Effector memory CD4-positive, alpha-beta T cell (primary cell): ENCODE data around the gene DHX8.
"Not testable (repeated sequence)": the region's sequence is repeated elsewhere in the genome, so short reads cannot be mapped to it uniquely, and the experiment has no call there.

Experiments
- DNase-seq, 3 donors: peaks; one replicate each; pipeline ENCODE4 v3.0.0-alpha.2; 2020
- H3K27ac ChIP-seq: 2 replicates; pipeline ENCODE4 v1.7.0; 2013; ENCODE audit warnings: mild to moderate bottlenecking, low read length, moderate library complexity; ENCODE audit not compliant: insufficient read depth, poor library complexity, severe bottlenecking
- H3K27me3 ChIP-seq: replicated peaks from 2 replicates; pipeline ENCODE4 v1.7.0; 2013; ENCODE audit warnings: mild to moderate bottlenecking, low read length; ENCODE audit not compliant: insufficient read depth, control insufficient read depth, poor library complexity, severe bottlenecking
- H3K36me3 ChIP-seq: 2 replicates; pipeline ENCODE4 v1.7.0; 2013; ENCODE audit warnings: mild to moderate bottlenecking, low read length, moderate library complexity; ENCODE audit not compliant: control insufficient read depth, insufficient read depth
- H3K4me1 ChIP-seq: 2 replicates; pipeline ENCODE4 v1.7.0; 2013; ENCODE audit warnings: low read length, mild to moderate bottlenecking; ENCODE audit not compliant: control insufficient read depth, insufficient read depth, poor library complexity, severe bottlenecking
- H3K4me3 ChIP-seq: 2 replicates; pipeline ENCODE4 v1.7.0; 2013; ENCODE audit warnings: low read length, low read depth, mild to moderate bottlenecking; ENCODE audit not compliant: insufficient read depth, poor library complexity, severe bottlenecking
- H3K9me3 ChIP-seq: 2 replicates; pipeline ENCODE4 v1.7.0; 2013; ENCODE audit warnings: mild to moderate bottlenecking, low read length, moderate library complexity; ENCODE audit not compliant: control insufficient read depth

The DHX8 gene

GRCh38 chr17:43446773-43447172 lies 37.0 kb upstream of the DHX8 start:
- Histone ChIP-seq H3K36me3 (no peaks in the 10 kb centered on the region), H3K4me3 (no peak overlapping the region), H3K27me3 (no peaks in the 10 kb centered on the region), H3K9me3 (no peaks in the 10 kb centered on the region), H3K4me1 (no peaks in the 10 kb centered on the region), H3K27ac (no peak overlapping the region)
- no peak for DNase-seq

- Histone ChIP-seq H3K9me3 (no peaks in the 10 kb centered on the region), H3K27ac (no peak overlapping the region), H3K4me3 (no peak overlapping the region), H3K36me3 (no peaks in the 10 kb centered on the region), H3K27me3 (no peaks in the 10 kb centered on the region), H3K4me1 (no peaks in the 10 kb centered on the region)
- DNase-seq: no peak
Observed at GRCh38 chr17:43448720-43449469, 34.9 kb upstream of the DHX8 start.

DNA sequence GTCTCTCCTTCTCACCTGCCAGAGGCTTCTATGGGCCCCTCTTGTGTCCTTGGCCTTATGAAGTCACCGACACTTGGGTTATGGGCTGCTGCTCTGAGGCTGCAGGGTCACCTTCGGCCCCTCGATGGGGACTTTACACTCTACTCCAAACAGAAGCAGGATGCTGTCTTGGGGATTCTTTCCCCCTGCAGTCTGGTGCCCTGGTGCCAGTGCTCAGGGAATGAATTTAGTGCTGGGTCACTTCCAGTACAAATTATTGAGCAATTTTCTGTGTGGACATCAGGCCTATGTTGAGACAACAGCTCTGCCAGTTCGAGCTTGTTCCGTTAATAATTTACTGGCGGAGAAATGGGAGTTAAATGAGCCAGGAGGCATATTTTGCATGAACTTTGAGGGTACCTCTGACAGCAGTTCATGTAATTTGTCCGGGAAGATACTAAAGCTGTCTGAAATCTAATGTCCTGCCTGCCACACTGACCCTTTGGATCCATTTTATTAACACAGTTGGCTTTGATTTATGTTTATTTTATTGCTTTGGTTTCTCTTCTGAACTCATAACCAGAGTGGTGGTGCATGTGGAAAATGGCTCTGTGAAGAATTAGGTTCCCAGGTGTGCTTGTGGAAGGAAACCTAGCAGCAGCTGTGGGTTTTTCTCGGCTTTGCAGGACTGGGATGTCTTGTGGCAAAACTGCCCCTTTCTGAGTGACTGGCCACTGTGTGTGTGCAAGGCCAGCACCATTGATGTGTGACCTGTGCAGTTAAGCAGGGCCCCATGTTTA lies 34.1 kb upstream of the DHX8 start:
- H3K4me1 ChIP-seq: no peaks in the 10 kb centered on the region
- H3K27ac ChIP-seq: no peak overlapping the region
- no peak for DNase-seq
- H3K4me3 ChIP-seq: no peak overlapping the region
- H3K27me3 ChIP-seq: no peaks in the 10 kb centered on the region
- H3K9me3 ChIP-seq: no peaks in the 10 kb centered on the region
- no peaks in the 10 kb centered on the region for H3K36me3 ChIP-seq

GRCh38 chr17:43450791-43451190 lies 33.0 kb upstream of the DHX8 start:
- not testable (repeated sequence) for DNase-seq, H3K27ac ChIP-seq, H3K9me3 ChIP-seq, H3K27me3 ChIP-seq, H3K4me3 ChIP-seq, H3K36me3 ChIP-seq, H3K4me1 ChIP-seq

DNA sequence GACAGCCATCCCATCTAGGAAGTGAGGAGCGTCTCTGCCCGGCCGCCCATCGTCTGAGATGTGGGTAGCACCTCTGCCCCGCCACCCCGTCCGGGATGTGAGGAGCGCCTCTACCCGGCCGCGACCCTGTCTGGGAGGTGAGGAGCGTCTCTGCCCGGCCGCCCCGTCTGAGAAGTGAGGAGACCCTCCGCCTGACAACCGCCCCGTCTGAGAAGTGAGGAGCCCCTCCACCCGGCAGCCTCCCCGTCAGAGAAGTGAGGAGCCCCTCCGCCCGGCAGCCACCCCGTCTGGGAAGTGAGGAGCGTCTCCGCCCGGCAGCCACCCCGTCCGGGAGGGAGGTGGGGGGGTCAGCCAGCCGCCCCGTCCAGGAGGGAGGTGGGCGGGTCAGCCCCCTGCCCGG lies 32.0 kb upstream of the DHX8 start:
- H3K36me3 ChIP-seq, H3K27me3 ChIP-seq, H3K4me3 ChIP-seq, H3K4me1 ChIP-seq, DNase-seq, H3K27ac ChIP-seq, H3K9me3 ChIP-seq: not testable (repeated sequence)

DNA sequence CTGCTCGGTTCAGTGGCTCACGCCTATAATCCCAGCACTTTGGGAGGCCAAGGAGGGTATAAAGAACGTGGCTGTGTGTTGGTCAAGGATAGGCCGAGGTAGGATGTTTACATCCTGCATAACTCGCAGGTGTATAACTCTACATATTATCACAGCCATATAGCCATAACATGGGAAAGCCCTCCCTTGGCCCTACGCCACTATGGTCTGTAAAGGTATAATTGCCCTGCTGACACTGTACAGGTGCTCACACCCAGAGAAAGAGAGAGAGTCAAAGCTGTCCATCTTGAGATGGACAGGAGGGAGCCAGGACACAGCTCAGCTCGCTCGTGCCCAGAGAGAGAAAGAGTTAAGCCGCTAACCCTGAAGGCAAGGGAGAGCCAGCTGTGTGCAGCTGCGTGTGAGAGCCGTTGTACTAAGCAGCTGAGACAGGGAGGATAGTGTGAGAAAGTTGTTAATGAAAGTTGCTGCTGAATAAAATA lies 30.4 kb upstream of the DHX8 start:
- Histone ChIP-seq H3K27me3 (no peaks in the 10 kb centered on the region), H3K4me1 (no peaks in the 10 kb centered on the region), H3K36me3 (no peaks in the 10 kb centered on the region), H3K9me3 (no peaks in the 10 kb centered on the region), H3K27ac (no peak overlapping the region), H3K4me3 (no peak overlapping the region)
- no peak for DNase-seq

- no peaks in the 10 kb centered on the region for H3K36me3 ChIP-seq
- no peaks in the 10 kb centered on the region for H3K9me3 ChIP-seq
- H3K4me3 ChIP-seq: no peak overlapping the region
- H3K4me1 ChIP-seq: no peaks in the 10 kb centered on the region
- H3K27me3 ChIP-seq: no peaks in the 10 kb centered on the region
- no peak overlapping the region for H3K27ac ChIP-seq
- DNase-seq: no peak
Observed at GRCh38 chr17:43454868-43455267, 28.9 kb upstream of the DHX8 start.

DNA sequence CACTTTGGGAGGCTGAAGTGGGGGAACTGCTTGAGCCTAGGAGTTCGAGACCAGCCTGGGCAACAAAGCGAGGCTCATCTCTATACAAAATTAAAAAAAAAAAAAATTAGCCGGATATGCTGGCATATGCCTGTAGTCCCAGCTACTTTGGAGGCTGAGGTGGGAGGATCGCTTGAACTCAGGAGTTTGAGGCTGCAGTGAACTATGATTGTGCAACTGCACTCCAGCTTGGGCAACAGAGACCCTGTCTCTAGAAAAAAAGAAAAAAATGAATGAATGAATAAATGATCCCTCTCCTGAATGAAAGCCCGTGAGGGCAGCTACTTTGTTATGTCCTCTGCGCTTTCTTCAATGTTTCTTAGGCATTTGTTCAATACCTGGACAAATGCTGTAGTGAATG lies 27.7 kb upstream of the DHX8 start:
- Histone ChIP-seq H3K27ac (no peak overlapping the region), H3K4me1 (no peaks in the 10 kb centered on the region), H3K9me3 (no peaks in the 10 kb centered on the region), H3K4me3 (no peak overlapping the region), H3K27me3 (no peaks in the 10 kb centered on the region), H3K36me3 (no peaks in the 10 kb centered on the region)
- no peak for DNase-seq

GRCh38 chr17:43456661-43457361 lies 27.0 kb upstream of the DHX8 start:
- Histone ChIP-seq H3K4me1 (no peaks in the 10 kb centered on the region), H3K9me3 (no peaks in the 10 kb centered on the region), H3K27me3 (no peaks in the 10 kb centered on the region), H3K4me3 (no peak overlapping the region), H3K27ac (no peak overlapping the region), H3K36me3 (no peaks in the 10 kb centered on the region)
- no peak for DNase-seq

- H3K27me3 ChIP-seq: no peaks in the 10 kb centered on the region
- no peaks in the 10 kb centered on the region for H3K36me3 ChIP-seq
- DNase-seq: no peak
- no peak overlapping the region for H3K27ac ChIP-seq
- no peaks in the 10 kb centered on the region for H3K4me1 ChIP-seq
- H3K4me3 ChIP-seq: no peak overlapping the region
- no peaks in the 10 kb centered on the region for H3K9me3 ChIP-seq
Observed at GRCh38 chr17:43457362-43457692, 26.4 kb upstream of the DHX8 start.
